Chondrocyte (in vitro differentiated cells): ENCODE measurements around the gene GABRG3. TPM values are rescaled to one million over a fixed set of nuclear protein-coding genes. Genes with fewer than 3 reads are reported as not detected.

Source experiments
- DNase-seq: peaks from one replicate; pipeline ENCODE4 v3.0.0; 2021; ENCODE audit warnings: mixed read lengths, low spot score
- H3K27ac Mint-ChIP-seq: one replicate; pipeline ENCODE4 v1.8.0; 2021; ENCODE audit warnings: mild to moderate bottlenecking, moderate library complexity, mixed read lengths; ENCODE audit not compliant: unreplicated experiment
- H3K27me3 Mint-ChIP-seq: 2 replicates; pipeline ENCODE4 v1.8.0; 2021; ENCODE audit warnings: low read depth, mixed read lengths
- H3K36me3 Mint-ChIP-seq: 2 replicates; pipeline ENCODE4 v1.8.0; 2021; ENCODE audit warnings: low read depth, mixed read lengths
- H3K4me1 Mint-ChIP-seq: 2 replicates; pipeline ENCODE4 v1.8.0; 2021; ENCODE audit warnings: low read depth, mild to moderate bottlenecking, mixed read lengths
- H3K4me3 Mint-ChIP-seq: one replicate; pipeline ENCODE4 v1.8.0; 2021; ENCODE audit warnings: mild to moderate bottlenecking, moderate library complexity, mixed read lengths; ENCODE audit not compliant: unreplicated experiment
- H3K9me3 Mint-ChIP-seq: 2 replicates; pipeline ENCODE4 v1.8.0; 2021; ENCODE audit warnings: low read depth, mixed read lengths
- total RNA-seq: library from RNA; stranded (reverse); gene quantifications from 3 replicates; pipeline ENCODE4 v1.2.1, GENCODE V29; 2021
- TF ChIP-seq, protein P1 (sequence below): fragments of 200-600 bp; sonication (generic); IDR thresholded peaks from 2 replicates; pipeline ENCODE4 v1.5.0; 2021; ENCODE audit warnings: antibody characterized with exemption, mild to moderate bottlenecking, moderate library complexity

GABRG3 gene
- total RNA-seq, 1 donor from 2014 or later: not detected

GRCh38 chr15:27410996-27411605 lies 440.1 kb downstream of the GABRG3 start:
- Mint-ChIP-seq H3K27ac (no peak overlapping the region), H3K27me3 (no peaks in the 10 kb centered on the region), H3K36me3 (no peaks in the 10 kb centered on the region), H3K9me3 (no peaks in the 10 kb centered on the region), H3K4me3 (no peak overlapping the region), H3K4me1 (no peaks in the 10 kb centered on the region)
- no peak for DNase-seq
- TF ChIP-seq, protein P1, sequence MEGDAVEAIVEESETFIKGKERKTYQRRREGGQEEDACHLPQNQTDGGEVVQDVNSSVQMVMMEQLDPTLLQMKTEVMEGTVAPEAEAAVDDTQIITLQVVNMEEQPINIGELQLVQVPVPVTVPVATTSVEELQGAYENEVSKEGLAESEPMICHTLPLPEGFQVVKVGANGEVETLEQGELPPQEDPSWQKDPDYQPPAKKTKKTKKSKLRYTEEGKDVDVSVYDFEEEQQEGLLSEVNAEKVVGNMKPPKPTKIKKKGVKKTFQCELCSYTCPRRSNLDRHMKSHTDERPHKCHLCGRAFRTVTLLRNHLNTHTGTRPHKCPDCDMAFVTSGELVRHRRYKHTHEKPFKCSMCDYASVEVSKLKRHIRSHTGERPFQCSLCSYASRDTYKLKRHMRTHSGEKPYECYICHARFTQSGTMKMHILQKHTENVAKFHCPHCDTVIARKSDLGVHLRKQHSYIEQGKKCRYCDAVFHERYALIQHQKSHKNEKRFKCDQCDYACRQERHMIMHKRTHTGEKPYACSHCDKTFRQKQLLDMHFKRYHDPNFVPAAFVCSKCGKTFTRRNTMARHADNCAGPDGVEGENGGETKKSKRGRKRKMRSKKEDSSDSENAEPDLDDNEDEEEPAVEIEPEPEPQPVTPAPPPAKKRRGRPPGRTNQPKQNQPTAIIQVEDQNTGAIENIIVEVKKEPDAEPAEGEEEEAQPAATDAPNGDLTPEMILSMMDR: no peak

DNA sequence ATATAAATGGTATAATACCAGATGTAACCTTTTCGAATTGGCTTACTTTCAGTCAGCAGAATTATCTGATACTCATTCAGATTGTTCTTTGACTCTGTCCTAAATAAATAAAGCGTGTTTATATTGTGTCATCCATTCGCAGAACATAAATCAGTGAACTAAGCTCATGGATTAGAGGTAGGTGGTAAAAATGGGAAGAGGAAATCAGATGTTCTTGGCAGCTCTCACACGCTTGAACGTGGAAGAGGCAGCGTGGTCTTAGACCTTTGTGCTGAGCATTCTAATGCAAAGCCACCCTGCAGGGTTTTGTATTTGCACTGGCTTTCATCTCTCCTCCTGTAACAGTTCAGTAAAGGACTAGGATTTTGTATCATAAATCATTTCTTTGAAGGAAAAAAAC lies 441.4 kb downstream of the GABRG3 start:
- no peaks in the 10 kb centered on the region for H3K4me1 Mint-ChIP-seq
- no peaks in the 10 kb centered on the region for H3K36me3 Mint-ChIP-seq
- DNase-seq: no peak
- H3K27me3 Mint-ChIP-seq: peaks cover 2% of the 10 kb centered on the region
- no peaks in the 10 kb centered on the region for H3K9me3 Mint-ChIP-seq
- H3K4me3 Mint-ChIP-seq: no peak overlapping the region
- TF ChIP-seq, protein P1: no peak
- no peak overlapping the region for H3K27ac Mint-ChIP-seq

- peaks cover 5% of the 10 kb centered on the region for H3K27me3 Mint-ChIP-seq
- no peaks in the 10 kb centered on the region for H3K4me1 Mint-ChIP-seq
Measured at GRCh38 chr15:27414168-27414870, 443.3 kb downstream of the GABRG3 start.

DNA sequence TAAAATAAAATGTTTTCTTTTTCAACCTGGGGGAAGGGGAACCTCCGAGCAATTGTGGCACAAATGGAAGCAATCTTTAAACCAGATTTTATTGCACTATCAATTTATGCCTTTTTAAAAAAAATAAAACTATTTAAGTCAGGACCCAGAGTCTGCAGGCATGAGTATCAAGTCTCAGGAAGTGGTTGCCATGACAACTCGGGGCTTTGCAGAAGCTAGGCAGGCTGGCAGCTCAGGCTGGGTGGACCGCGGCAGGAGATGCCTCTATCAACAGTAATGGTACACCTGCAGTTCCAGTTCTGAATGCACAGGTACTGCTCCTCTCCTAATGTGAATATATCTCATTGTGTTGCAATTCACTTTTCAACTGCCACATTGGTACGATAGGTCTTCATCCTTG lies 447.7 kb downstream of the GABRG3 start:
- Mint-ChIP-seq H3K4me3 (no peak overlapping the region), H3K9me3 (no peaks in the 10 kb centered on the region), H3K36me3 (no peaks in the 10 kb centered on the region), H3K4me1 (no peaks in the 10 kb centered on the region), H3K27ac (no peak overlapping the region), H3K27me3 (peaks cover 7% of the 10 kb centered on the region)
- DNase-seq: no peak
- TF ChIP-seq, protein P1: no peak

More at GRCh38 chr15:27414168-27414870, 443.3 kb downstream of the GABRG3 start:
- Mint-ChIP-seq H3K4me3 (no peak overlapping the region), H3K9me3 (no peaks in the 10 kb centered on the region), H3K27ac (no peak overlapping the region), H3K36me3 (no peaks in the 10 kb centered on the region)
- DNase-seq: no peak
- TF ChIP-seq, protein P1: no peak

DNA sequence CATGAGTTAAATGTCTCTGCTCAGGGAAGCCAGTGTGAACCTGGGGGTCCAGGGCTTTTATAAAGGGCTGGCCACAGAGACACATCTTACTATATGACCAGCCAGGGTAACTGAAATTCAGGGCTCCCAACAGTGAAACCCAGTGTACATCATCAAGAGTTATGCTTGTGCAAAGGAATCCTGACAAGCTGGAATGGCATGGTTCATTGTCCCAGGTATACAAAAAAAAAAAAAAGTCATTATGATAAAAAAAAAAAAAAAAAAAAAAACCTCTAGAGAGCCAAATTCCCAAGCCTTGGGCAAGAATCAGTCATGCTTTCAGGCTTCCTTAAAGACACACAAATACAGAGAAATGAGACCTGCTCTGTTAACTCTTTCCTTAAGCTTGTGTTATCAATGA lies 452.0 kb downstream of the GABRG3 start:
- Mint-ChIP-seq H3K27me3 (peaks cover 5% of the 10 kb centered on the region), H3K4me3 (no peak overlapping the region), H3K4me1 (no peaks in the 10 kb centered on the region), H3K9me3 (no peaks in the 10 kb centered on the region), H3K27ac (no peak overlapping the region), H3K36me3 (no peaks in the 10 kb centered on the region)
- no peak for DNase-seq
- TF ChIP-seq, protein P1: no peak
